SH-SY5Y (cell line): ENCODE measurements around the gene TPGS1.

Source experiments
- GATA2 ChIP-seq: IDR thresholded peaks from 2 replicates; pipeline ENCODE4 v1.6.1; 2011; ENCODE audit warnings: mild to moderate bottlenecking, low read depth, low read length
- GATA3 ChIP-seq: IDR thresholded peaks from 2 replicates; pipeline ENCODE4 v1.6.1; 2011; ENCODE audit warnings: low read depth, mild to moderate bottlenecking, low read length, moderate library complexity

GRCh38 chr19:535017-535835 is 27.9 kb downstream of the TPGS1 start:
- no peak for TF ChIP-seq GATA2
- no peak for TF ChIP-seq GATA3
